GM18498 (cell line): Measurements from ENCODE around the gene PLEKHA7.

Experiments used
- ATAC-seq: cut with Tn5 transposase; IDR thresholded peaks from one replicate; pipeline ENCODE4 v1.9.1; 2021; ENCODE audit warnings: mild to moderate bottlenecking, moderate library complexity; ENCODE audit not compliant: unreplicated experiment

Gene PLEKHA7

DNA sequence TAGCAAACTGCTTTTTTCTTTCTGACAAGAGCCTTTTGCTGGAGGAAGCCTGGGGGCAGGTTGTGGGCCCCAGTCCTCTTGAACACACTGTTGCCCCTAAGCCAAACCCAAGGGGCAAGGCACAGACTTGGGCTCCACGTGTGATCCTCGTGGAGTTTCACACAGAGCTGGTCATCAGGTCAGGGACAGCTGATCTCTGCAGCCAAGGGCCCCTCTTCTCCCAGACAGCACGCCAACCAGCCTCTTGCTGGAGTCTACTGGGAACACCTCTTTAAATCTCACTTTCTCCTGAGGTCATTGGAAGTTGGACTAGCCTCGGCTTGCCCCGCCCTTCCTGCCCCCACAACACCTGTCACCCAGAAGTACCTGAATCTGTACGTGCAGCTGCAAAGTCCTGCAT is 235.9 kb downstream of the PLEKHA7 start:
- no peak for ATAC-seq

DNA sequence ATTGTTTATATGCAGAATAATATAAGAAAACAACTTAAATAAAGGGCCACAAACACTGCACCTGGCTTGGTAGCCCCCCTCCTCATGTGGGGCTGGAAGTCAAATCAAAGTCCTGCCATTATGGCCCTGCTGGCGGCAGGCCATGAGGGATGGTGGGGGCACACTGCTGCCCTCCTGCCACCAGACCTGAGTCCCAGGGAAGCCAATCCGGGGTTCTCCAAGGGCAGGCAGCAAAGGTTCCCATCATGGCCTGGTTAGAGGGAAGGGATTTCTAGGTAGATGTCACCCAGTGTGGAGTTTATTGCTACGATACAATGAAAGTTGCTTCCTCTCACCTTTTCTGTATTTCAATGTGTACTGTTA is 236.6 kb downstream of the PLEKHA7 start:
- ATAC-seq: no peak

- no peak for ATAC-seq
Measured at GRCh38 chr11:16776711-16777612, 237.3 kb downstream of the PLEKHA7 start.

- ATAC-seq: no peak
Measured at GRCh38 chr11:16775614-16776283, 238.5 kb downstream of the PLEKHA7 start.

- ATAC-seq: no peak
Measured at GRCh38 chr11:16774936-16775613, 239.1 kb downstream of the PLEKHA7 start.

DNA sequence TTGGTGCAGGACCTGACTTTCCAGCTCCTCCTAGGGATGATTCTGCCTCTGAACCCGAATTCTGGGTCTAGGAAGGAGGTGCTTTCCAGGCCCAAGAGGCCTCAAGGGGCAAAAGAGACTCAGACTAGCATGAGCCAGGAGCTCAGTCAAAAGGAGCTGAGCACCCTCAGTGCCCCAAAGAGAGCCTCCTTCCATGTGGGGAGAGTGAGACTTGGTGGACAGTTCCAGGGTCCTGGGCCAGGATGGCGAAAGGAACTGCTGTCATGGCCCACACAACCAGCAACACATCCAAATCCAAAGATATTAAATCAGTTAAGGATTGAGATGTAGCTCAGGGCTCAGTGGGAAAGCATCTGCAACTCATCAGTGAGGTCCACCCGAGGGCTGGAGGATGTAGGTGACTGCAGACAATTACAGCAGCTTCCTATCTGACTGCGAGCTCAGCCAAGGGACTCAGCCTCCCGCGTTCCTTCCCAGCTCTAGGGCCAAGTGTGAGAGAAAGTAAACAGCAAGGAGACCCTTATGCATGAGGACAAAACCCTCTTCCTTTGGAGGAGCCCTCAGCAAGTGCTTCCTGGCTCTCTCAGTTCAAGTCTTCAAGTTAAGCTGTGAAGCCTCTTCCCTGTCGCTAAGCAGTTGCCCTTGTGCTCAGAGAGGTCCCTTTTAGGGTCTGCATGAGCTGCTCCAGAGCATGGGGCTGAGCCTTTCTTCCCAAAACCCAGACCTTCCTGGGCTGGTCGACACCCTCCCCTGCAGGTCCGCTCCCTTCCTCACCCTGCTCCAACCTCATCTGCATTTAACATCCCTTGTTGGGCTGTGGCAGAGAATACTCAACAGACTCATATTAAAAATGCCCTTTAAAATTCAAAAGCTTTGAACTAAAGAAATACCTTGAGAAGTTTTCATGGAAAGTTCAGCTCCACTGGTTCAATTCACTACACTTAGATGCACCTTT is 240.0 kb downstream of the PLEKHA7 start:
- ATAC-seq: no peak

DNA sequence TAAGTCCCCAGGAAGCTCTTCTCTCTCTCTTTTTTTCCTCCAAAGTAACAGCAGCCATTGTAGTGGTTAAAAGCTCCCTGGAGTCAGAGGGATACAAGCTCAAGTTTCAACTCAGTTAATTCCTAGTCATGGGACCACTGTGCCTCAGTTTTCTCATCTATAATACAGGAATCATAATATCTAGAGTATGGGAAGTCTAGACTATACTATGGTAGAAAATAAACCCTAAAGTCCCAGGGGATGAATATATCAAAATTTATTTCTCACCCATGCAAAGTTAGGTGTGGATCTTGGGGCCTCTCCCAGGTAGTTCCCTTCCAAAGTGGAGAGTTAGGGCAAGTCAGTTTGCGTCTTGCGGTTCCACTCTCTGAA is 242.1 kb downstream of the PLEKHA7 start:
- no peak for ATAC-seq

GRCh38 chr11:16771350-16772140 is 242.7 kb downstream of the PLEKHA7 start:
- no peak for ATAC-seq

GRCh38 chr11:16770016-16770415 is 244.2 kb downstream of the PLEKHA7 start:
- no peak for ATAC-seq

DNA sequence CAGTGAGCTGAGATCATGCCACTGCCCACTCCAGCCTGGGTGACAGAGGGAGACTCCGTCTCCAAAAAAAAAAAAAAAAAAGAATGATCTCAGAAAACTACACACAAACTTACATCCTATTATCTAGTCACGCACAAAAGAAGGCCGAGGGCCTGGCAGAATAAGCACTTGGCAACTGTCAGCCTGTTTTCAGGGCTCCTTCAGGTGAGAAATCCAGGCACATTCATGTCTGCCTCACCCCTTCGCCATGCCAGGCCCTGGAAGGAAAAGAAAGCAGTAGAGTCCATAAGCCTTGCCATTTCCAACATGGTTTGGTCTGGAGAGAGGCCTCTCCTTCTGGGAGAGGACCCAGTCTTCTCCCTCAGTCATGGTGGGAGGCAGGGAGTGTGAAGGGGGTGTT is 244.8 kb downstream of the PLEKHA7 start:
- no peak for ATAC-seq

DNA sequence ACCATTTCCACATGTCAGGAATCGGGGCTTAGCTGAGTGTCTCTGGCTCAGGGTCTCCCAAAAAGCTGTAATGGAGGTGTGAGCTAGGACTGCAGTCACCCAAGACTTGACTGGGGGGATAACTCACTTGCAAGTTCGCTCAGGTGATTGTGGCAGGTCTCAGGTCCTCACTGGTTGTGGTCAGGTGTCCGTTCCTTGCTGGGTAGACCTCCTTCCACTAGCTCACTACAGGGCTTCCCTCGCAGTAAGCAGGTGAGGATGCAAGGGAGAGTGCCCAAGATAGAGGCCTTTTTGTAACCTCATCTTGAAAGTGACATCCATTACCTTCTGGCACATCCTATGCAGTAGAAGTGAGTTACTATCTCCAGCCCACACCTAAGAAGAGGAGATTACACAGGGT is 246.3 kb downstream of the PLEKHA7 start:
- ATAC-seq: no peak

DNA sequence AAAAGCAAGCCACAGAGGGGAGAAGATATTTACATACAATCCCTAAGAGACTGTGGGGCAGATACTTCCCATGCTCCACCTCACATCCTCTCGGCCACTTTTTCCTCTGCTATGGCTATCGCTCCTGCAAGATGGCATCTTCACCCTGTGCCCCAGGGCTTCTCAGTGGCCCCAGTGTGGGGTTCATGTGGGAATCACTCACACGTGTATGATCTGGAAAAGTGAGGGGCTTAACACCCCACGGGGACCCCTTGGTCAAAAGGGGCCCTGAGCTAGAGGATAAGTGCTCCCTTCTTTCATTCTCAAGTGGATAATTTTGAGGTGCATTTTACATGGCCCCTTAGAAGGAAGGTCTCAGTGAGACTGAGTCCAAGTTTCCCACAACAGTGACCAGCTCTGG is 247.1 kb downstream of the PLEKHA7 start:
- ATAC-seq: no peak

GRCh38 chr11:16764888-16765287 is 249.3 kb downstream of the PLEKHA7 start:
- no peak for ATAC-seq

DNA sequence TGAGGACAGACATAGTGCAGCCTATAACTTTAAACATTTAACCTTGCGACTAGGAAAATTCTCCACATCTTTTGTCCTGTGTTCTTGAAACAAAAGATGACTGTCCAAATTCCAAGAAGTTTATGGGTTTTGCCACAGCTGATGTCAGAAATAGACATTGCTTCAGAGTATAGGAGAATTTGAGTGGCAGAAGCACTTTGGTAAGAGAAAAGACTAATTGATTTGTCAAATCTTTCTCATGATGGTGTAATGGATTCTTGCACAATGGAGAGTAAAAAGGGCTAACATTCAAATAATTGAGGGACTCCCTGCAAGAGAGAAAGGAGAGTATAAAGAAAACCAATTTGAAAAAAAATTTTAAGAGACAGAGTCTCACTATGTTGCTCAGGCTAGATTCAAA is 250.5 kb downstream of the PLEKHA7 start:
- ATAC-seq: no peak

GRCh38 chr11:16759857-16760508 is 254.2 kb downstream of the PLEKHA7 start:
- no peak for ATAC-seq

DNA sequence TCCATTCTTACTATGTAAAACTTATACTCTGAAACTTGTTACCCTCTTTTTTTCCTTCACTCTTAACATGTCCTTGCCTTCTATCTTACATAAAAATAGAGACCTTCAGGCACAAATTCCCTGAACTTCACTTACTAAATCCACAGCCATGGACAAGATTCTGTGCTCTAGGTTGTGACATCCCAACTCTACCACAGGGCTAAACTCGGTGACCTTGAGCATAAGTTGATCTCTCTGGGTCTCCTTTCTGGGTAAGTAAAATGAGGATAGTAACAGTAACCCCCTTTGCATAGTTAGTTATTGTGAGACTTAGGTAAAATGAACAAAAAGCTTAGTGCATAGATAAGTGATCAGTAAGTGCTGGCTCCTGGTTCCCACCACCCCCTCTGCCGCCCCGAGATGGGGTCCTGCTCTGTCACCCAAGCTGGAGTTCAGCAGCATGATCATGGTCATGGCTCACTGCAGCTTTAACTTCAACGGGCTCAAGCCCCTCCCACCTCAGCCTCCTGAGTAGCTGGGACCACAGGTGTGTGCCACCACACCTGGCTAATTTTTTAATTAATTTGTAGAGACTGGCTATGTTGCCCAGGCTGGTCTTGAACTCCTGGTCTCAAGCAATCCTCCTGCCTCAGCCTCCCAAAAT is 255.7 kb downstream of the PLEKHA7 start:
- ATAC-seq: no peak

- no peak for ATAC-seq
Measured at GRCh38 chr11:16750417-16750816, 263.8 kb downstream of the PLEKHA7 start.

- no peak for ATAC-seq
Measured at GRCh38 chr11:16749666-16750065, 264.5 kb downstream of the PLEKHA7 start.

DNA sequence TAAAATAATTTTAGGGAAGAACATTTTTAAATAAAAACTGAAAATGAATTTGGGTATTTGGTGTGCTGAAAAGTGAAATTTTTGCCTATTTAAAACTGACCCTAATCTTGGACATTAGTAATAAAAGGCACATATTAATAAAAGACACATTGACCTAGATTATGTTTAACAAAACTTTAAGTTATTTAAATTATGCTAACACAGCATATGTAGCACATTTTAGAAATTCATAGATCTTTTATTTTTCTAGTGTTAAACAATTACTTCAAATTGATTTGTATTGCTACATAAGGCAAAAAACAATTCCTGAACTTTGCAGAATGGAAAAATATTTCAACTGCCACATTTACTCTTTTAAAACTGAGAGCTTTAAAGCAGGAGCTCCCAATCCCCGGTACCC is 265.1 kb downstream of the PLEKHA7 start:
- ATAC-seq: no peak
